ENCODE results near the gene SCG5.
"Not testable (repeated sequence)": the region's sequence is repeated elsewhere in the genome, so short reads cannot be mapped to it uniquely, and the experiment has no call there.

SCG5 gene, protein sequence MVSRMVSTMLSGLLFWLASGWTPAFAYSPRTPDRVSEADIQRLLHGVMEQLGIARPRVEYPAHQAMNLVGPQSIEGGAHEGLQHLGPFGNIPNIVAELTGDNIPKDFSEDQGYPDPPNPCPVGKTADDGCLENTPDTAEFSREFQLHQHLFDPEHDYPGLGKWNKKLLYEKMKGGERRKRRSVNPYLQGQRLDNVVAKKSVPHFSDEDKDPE

GRCh38 chr15:32641517-32642059 is at the start of gene SCG5:
Gene SCG5 (plus strand): TSS chr15:32641710. CDS start chr15:32643593, 1,883 bp downstream.
- DNase-seq (ENCODE audit: low read depth in 2 of 2): no peak

DNA sequence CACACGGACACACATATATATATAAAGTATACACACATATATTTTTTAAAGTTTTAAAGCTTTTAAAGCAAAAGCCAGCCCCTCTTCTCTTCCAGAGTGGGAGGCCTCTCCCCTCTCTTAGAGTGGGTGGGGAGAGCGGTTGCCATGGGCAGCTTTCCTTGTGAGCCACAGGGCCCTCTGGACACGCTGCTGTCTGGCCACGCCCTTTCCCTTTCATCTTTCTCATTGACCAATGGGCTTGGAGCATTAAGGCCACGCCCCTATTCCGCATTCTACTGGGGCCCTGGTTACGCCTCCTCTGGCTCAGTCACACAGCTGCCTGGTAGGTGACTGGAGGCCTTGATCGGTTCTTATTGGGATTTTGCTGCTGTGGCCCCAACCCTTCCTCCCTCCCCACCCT is 48.4 kb upstream of the SCG5 start, which contains the start of gene GOLGA8N:
GOLGA8N (plus strand) TSS at position 306 of the 400 bp plus-strand sequence.
- not testable (repeated sequence) for DNase-seq (ENCODE audit: low read depth in 2 of 2)

DNA sequence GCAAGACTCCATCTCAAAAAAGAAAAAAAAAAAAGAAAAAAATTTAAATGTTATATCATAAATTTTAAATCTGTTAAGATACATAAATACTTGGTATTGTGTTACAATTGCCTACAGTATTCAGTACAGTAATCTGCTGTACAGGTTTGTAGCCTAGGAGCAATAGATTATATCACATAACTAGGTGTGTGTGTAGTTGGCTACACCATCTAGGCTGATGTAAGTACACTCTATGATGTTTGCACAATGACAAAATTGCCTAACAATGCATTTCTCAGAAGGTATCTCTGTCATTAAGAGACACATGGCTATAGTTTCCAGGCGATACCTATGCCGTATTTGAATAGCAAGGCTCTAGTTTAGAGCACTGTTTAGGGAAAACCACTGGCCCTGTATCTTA is 32.0 kb upstream of the SCG5 start:
- not testable (repeated sequence) for DNase-seq (ENCODE audit: low read depth in 2 of 2)

DNA sequence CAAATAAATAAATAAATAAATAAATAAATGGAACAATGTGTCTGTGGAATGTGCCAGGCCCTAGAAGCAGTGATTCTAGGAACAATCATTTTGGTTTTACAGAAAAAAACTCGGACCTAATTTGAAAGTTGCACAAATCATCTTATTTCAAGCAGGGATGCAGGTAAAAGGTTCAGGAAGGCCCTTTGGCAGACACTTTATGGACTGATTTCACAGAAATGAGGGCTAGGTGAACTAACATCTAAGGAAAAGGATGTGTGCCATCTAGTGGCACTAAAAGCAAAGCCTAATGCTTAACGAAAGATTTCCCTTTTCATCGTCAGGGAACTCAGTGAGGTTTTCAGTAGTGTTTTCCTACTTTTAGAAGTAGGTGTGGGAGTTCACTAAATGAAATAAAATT is 30.8 kb upstream of the SCG5 start:
- DNase-seq (ENCODE audit: low read depth in 2 of 2): not testable (repeated sequence)

DNA sequence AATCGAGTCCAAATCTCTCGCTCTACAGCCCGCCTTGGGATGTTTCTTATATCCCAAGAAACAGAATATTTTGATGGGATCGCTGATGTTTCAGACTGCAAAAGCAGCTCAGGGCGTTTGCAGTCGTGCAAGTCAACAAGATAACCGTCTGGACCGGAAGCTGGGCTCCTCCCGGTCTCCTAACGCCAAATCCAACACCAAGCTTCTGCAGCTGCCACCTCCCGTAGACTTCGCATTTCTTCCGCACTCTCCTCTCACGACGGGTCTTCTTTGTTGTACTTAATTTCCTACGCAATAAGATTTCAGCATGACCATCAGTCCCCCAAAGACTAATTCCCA is 26.8 kb upstream of the SCG5 start:
- not testable (repeated sequence) for DNase-seq (ENCODE audit: low read depth in 2 of 2)

- DNase-seq (ENCODE audit: low read depth in 2 of 2): peak; percentile 71 to 74
Measured at GRCh38 chr15:32615051-32615870, 26.2 kb upstream of the SCG5 start, which contains the start of gene ARHGAP11A. Gene ARHGAP11A (plus strand): TSS chr15:32615504. CDS start chr15:32616212, 708 bp downstream.

GRCh38 chr15:32615871-32616426 is 25.6 kb upstream of the SCG5 start:
- DNase-seq (ENCODE audit: low read depth in 2 of 2): not testable (repeated sequence)

GRCh38 chr15:32636410-32636809 is 5.1 kb upstream of the SCG5 start:
- DNase-seq (ENCODE audit: low read depth in 2 of 2): no peak

GRCh38 chr15:32636908-32637567 is 4.5 kb upstream of the SCG5 start:
- DNase-seq (ENCODE audit: low read depth in 2 of 2): no peak

DNA sequence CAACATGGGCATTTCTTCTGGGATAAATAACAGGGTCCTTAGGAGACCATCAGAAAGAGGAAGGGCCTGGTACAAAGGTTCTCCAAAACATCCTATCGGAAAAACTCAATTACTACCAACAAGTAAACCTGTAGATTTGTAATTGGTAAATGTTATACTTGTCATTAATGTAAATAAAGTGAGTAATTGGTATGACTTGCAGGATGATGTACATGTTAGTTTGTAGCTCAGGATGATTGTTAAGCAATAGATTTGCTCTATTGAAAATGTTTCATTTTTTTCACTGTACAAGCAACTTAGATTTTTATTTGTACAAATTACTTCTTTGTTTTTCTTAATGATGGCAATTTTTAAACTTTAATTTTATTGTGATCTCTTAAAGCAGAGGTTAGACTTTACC is 3.8 kb upstream of the SCG5 start:
- no peak for DNase-seq (ENCODE audit: low read depth in 2 of 2)

GRCh38 chr15:32642667-32643435 is 1.3 kb downstream of the SCG5 start:
- DNase-seq (ENCODE audit: low read depth in 2 of 2): no peak

DNA sequence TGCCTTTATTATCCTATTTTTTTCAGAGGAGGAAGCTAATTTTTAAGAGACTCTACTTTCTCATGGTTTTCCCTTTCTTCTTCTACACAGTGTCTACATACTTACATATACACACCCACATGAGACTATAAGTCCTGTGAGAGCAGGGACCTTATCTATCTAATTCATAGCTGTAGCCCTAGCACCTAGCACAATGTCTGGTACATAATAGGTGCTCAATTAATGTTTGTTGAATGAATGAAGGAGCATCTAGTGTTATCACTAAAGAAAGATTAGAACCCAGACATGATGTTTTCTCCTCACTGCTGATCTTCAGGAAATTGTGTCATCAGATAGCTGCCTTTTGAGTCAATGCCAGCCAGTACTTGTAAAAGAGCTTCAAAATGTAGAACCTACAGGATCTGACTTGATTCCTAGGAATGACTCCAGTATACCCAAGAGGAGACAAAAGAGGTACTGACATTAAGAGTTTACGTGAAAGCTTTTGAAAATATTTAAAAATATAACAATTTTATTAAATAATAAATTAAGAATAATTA is 2.5 kb downstream of the SCG5 start:
- DNase-seq (ENCODE audit: low read depth in 2 of 2): no peak

DNA sequence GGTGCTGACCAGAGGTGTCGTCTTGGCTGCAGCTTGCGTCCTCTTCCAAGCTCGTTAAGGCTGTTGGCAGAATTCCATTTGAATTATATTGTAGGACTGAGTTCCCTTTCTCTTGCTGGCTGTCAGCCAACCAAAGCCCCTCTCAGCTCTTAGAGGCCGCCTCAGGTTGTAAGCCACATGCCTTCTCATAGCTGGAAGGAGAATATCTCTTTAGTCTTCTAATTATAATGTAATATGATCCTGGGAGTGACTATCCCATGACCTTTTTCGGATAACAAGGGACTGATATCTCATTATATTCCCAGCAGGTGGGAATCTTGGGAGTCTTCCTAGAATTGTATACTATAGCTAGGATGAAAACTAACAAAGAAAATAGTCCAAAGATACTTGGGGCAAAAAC is 4.8 kb downstream of the SCG5 start:
- DNase-seq (ENCODE audit: low read depth in 2 of 2): no peak

DNA sequence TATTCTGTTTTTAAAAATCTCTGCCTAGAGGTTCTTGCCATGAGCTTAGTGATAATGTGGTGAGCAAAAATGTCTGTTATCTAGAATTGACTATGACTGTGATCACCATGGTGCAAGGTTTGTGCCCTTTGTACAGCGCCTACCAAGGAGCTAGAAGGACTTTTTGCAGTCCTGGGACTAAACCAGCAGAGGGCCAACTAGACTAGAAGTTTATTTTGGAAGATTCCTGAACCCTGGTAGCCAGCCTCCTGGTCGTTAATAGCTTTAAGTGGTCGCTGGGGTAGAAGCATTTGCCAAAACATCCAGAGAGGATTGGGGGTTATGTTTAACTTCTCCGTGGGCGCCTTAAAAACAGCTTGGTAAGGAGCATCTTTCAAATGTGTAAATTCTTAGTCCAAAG is 7.8 kb downstream of the SCG5 start:
- no peak for DNase-seq (ENCODE audit: low read depth in 2 of 2)

GRCh38 chr15:32651229-32651837 is 9.8 kb downstream of the SCG5 start:
- DNase-seq (ENCODE audit: low read depth in 2 of 2): peak; percentile 3 to 25

GRCh38 chr15:32652178-32652577 is 10.7 kb downstream of the SCG5 start:
- DNase-seq (ENCODE audit: low read depth in 2 of 2): no peak

DNA sequence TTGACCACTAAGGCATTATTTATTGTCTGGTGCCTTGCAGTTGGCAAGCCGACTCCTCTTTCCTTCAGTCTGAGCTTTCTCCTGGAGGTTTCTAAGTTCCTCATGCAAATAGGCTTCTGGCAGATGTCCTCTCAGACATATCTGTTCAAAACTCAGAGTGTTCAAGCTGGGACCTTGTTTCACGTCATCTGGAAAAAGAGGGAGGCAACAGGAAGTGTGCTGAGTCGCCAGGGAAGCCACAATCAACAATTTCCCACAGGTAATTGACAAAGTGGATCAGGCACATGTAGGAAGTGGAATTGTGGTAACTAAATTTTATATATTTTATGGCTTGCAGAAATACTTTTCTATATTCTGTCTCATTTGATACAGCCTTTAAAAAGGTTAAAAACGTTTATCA is 14.6 kb downstream of the SCG5 start:
- no peak for DNase-seq (ENCODE audit: low read depth in 2 of 2)

DNA sequence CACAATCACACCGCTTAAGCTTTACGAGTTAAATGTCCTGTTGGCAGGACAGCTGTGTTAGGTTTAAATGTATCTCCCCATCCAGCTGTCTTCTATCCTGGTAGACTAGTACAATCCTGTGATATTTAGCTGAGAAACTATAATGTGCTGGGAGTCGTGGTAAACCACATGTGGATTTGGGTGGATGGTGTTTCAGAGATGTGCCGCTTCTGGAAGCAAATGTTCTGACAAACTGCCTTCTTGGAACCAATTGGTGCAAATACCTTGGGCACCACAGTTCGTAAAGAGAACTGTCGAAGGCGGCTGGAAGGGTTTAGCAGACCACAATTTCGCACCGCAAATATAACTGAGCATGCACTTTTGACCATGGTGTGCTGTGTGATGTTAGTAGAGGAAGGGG is 15.0 kb downstream of the SCG5 start:
- DNase-seq (ENCODE audit: low read depth in 2 of 2): no peak

DNA sequence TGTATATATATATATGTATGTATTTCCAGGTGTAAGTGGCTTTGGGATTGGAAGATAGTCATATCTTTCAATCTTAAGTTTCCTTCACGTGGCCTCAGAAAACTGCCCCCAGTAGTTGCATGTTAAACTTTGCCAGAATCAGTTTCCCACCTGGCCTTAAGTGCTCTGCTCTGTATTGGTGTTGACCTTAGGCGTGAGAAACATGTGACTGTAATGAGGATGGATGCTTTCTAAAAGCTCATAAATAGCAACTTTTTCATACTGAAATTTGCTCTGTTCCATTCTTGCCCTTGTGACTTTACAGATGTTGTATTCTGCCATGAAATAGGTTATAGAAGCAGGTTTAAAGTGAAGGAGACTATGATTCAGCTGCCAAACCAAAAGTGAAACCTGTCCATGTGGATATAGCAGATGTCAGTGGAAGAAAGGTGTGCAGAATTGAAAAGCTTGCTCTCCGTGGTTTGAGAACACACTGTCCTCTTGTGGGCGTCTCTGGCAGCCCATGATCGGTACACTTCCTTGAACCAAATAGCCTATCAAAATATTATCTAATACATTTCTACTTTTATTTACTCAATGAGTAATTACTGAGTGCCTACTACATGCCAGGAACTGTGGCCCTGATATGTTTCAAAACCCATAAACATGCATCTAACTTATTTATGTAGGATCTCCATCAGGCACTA is 15.8 kb downstream of the SCG5 start:
- no peak for DNase-seq (ENCODE audit: low read depth in 2 of 2)

GRCh38 chr15:32657941-32658340 is 16.4 kb downstream of the SCG5 start:
- no peak for DNase-seq (ENCODE audit: low read depth in 2 of 2)

All from activated CD4-positive, alpha-beta T cell treated with anti-CD3 and anti-CD28 coated beads for 24 hours (primary cell).